Measurements from ENCODE around the gene ASS1. TPM values are rescaled to one million over a fixed set of nuclear protein-coding genes. Genes with fewer than 3 reads are reported as not detected.

Gene ASS1
- total RNA-seq, 1 experiment from 2014 or later, result 2.6 TPM

DNA sequence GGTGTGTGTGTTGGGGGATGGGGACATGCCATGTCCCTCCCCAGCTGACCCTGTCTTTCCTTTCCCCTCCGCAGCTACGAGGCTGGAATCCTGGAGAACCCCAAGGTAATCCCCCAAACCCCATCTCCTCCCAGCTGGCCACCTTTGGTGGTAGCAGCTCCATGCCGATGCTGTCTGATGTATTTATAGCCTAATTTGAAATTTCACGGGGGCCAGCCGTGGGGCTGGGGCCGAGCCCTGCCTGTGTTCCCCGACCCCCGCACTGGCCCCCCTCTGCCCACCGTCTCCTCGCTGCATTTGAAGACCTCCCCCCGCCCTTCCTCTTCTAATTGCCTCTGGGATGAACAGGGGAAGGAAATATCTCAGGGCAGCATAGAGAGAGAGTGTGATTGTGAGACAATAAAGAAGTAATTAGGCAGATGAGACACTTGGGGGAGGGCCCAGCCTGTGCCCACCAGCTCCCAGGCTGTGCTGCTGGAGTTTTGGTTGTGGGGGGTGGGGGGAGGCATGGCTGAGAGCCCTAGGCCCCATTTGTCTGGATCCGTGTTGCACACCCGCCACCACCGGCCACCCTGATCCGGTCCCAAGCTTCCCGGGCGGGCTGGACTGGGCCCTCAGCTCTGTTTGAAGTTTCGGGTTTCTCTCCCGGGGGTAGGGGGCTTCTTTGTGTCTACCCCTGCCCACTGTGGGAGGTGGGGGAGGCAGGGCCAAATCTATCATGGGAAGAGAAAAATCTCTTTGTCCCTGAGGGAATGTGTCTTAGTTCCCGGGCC lies 26.8 kb downstream of the ASS1 start:
- DNase-seq (ENCODE audit: low read depth), result no peak

DNA sequence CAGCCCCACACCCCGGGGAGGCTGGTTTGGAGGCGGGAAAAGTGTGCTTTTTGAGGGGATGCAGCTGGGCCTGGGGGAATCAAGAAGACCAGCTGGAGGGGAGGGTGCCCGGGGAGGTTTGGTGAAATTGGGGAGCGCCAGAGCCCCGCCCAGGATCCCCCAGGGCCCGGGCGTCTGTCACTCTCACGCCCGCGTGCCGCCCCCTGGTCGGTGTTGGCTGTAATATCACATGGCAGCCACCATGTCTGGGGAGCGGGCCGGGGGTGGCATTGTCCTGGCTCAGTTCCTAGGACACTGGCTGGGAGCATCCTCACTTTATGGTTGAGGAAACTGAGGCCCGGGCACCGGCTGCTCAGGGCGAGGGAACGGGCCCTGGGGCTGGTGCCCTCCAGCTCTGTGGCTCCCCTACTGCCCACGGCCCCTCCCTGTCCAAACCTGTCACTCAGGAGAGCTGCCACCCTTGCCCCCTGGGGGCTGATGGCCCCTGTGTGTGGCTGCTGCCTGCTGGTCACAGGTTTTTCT lies 27.5 kb downstream of the ASS1 start:
- DNase-seq (ENCODE audit: low read depth), result no peak

DNA sequence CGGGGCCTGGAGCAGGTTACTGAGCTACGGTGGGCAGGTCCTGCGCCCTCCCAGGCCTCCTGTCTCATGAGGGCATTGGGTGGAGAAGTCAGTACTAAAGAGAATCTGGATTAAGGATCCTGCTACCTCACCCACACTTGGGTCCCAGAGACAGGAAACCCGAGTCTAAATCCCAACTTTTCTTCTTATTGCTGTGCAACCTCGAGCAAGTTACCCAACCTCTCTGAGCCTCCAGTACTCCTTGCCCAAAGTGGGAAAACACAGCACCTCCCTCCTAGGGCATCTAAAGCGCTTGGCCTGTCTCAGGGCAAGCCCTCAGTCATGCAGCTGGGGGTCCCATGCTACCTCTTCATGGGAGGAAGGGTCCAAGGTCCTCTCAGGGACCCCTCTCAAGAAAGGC lies 28.2 kb downstream of the ASS1 start:
- DNase-seq (ENCODE audit: low read depth), result no peak

DNA sequence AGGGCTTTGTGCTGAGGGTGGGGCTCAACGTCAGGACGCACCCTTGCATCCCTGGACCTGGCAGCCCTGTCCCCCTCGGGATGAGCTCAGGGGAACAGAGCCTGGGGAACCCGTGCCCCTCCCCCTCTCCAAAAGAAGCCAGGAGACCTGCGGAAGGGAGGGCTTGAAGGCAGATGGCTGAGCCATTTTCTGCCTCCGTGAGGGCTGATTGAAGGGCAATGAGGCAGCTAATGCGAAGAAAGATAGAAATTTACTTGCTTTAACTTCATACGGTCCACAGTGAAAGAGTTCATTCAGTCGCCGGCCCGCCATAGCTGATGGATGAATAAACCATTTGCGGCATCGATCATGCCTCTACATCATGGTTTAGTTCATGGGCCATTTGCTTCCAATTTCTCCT lies 28.8 kb downstream of the ASS1 start:
- DNase-seq (ENCODE audit: low read depth), result no peak

- no peak for DNase-seq (ENCODE audit: low read depth)
Observed at GRCh38 chr9:130474106-130474505, 29.3 kb downstream of the ASS1 start.

- DNase-seq (ENCODE audit: low read depth), result no peak
Observed at GRCh38 chr9:130476151-130476730, 31.5 kb downstream of the ASS1 start.

DNA sequence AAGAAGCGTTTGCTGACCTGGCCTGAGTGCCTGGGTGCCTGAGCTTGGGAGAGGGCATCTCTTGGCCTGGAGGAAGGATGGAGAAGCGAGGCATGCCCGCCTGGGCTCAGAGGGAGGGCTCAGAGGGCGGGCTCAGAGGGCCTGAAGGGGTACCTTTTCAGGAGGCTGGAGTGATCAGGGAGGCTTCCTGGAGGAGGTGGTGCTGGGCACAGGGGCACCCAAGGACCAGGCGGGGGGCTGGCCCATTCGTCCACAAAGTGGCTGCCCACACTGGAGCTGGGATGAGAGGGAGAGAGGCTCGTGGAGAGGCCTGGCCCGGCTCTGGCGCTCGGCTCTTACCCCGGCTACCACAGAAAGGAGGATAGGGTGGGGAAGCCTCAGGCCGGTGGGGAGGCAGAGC lies 32.8 kb downstream of the ASS1 start:
- no peak for DNase-seq (ENCODE audit: low read depth)

DNA sequence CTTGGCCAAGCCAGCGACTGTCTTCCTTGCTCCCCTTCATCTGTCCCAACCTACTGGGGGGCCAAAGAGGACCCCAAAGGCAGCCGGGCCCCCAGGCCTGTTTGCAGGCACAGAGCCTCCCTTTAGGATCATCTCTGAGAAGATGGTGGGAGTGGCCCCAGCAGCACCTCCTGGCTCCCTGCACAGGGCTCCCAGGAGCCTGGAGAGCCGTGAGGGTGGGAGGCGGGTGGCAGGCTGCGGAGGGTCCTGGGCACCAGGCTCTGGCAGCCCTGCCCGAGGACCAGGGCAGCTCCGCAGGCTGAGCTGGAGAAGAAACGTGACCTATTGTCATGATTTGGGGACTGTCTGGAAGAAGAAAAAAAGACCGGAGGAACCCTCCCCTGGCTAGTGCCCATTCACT lies 33.4 kb downstream of the ASS1 start:
- no peak for DNase-seq (ENCODE audit: low read depth)

DNA sequence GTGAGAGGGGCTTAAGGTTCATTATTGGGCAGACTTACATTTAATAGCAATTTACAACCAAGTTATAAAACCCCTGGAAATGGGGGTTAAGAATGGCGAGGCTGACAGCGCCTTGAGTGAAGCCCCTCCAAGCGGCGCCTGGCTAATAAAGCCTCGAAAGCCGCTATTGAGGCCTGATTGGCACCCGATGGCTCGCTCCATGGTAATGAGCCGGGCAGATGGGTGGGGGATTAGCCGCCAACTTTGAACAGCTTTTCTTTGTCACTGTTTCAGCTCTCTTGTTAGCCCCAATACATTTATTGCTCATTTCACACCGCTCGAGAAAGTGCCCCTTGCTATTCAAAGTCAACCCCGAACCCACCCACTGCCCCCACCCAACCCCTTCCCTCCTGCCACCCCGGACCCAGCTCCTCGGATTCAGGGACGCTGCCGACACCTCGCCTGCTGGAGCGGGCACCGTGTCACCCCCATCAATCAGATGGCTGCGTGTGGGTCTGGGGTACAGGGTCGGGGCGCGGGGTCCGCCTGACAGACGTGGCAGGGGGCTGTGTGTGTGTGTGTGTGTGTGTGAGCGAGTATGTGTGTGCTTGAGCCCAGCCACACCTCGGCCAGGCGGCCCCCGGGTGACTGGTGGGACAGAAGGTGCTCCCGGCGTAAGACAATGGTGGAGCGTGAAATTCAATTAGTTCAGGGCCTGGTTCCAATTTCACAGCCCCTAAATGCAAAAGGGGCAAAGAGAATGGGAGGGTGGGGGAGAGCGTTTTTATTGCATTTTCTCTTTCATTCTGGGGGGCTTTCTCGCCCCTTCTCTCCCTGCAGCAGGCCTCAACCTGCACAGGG lies 34.2 kb downstream of the ASS1 start:
- no peak for DNase-seq (ENCODE audit: low read depth)

- DNase-seq (ENCODE audit: low read depth), result no peak
Observed at GRCh38 chr9:130479587-130479986, 34.8 kb downstream of the ASS1 start.

DNA sequence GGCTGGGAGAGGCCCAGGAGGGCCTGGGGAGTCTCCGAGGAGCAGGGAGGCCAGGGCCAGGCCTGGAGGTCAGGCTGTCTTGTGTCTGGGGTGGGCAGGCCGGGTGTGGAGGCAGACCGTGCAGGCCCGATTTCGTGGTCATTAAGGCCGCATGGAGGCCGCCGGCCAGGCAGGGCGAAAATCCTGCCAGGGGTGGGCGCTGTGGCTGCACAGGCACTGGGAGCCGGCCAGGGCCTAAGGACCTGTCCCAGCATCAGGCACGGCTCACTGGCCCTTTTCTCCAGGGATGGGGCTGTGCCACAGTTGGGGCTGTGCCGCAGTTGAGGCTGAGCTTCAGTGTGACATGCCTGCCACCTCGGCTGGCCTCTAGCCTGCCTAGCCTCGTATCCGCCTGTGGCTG lies 35.9 kb downstream of the ASS1 start:
- DNase-seq (ENCODE audit: low read depth), result peak; percentile 23

GRCh38 chr9:130482463-130482862 lies 37.7 kb downstream of the ASS1 start:
- no peak for DNase-seq (ENCODE audit: low read depth)

DNA sequence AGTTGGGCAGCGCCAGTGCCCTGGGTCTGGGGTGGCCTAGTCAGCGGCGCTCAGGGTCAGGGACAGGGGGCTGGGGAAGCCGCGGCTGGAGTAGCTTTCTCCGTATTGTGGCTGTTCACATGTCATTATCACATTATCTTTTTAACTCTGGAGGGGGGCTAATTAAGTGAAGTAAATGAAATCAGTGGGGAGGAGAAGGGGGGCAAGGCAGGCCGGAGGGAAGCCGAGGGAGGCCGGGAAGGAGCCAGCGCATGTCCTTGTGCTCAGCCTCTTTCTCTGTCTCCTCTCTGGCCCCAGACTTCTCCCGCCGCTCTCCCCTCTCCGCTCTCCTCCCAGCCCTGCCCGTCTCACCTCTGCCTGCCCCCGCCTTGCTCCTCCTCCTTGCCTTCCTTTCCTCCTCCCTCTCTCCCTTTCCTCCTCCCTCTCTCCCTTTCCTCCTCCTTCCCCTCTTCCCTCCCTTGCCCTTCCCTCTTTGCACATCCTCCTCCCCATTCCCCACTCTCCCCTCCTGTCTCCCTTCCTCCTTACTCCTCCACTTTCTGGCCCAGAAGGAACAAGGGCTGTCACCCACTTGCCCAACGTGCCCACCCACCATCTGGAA lies 38.7 kb downstream of the ASS1 start:
- no peak for DNase-seq (ENCODE audit: low read depth)

GRCh38 chr9:130484362-130485072 lies 39.8 kb downstream of the ASS1 start:
- no peak for DNase-seq (ENCODE audit: low read depth)

- no peak for DNase-seq (ENCODE audit: low read depth)
Observed at GRCh38 chr9:130486103-130486502, 41.3 kb downstream of the ASS1 start.

- no peak for DNase-seq (ENCODE audit: low read depth)
Observed at GRCh38 chr9:130487500-130487899, 42.7 kb downstream of the ASS1 start.

GRCh38 chr9:130488621-130489330 lies 44.0 kb downstream of the ASS1 start:
- no peak for DNase-seq (ENCODE audit: low read depth)

DNA sequence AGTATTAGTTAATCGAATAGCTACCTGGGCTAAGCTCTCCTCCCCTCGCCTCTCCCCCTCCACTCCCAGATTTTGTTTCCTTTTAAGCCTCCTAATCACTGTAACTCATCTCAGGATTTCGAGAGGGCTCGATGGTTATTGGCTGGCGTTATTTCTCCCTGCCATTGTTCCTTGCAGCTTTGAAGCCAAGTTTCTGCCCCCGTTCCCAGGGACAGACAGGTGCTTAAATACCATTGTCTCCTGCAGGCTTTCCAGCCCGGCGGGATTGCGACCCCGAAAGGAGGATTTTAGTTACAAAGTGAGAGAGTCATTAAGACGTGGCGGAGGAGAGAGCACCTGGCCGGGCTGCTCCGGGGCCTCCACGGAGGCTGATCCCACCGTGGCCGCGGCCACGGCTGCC lies 46.2 kb downstream of the ASS1 start:
- no peak for DNase-seq (ENCODE audit: low read depth)

- DNase-seq (ENCODE audit: low read depth), result no peak
Observed at GRCh38 chr9:130491830-130492482, 47.2 kb downstream of the ASS1 start.

DNA sequence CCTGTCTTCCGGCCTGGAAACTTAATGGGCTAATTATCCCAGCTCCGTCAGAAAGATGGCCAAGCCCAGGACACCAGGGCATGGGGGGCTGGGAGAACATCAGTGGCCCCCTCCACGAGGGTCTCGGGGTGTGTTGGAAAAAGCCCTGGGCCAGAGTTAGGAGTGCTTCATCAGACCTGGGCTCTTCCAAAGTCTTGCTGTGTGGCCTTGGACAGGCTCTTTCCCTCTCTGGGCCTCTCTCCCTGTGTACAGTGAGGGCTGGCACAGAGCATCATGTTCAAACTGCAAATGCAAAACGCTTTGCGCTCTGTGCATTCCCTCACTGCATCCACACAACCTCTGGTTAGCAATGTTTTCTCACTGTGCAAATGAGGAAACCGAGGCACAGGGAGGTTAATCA lies 48.3 kb downstream of the ASS1 start:
- DNase-seq (ENCODE audit: low read depth), result no peak
